NT2/D1 (cell line): ENCODE measurements around the gene MOGAT3.

Experiments
- DNase-seq: peaks from one replicate; pipeline ENCODE4 v3.0.0-alpha.2; 2011; ENCODE audit warnings: low read depth, low spot score
- H3K27me3 ChIP-seq: 2 replicates; pipeline ENCODE4 v1.6.0; 2011; ENCODE audit warnings: mild to moderate bottlenecking; ENCODE audit not compliant: insufficient read length, insufficient read depth
- H3K36me3 ChIP-seq: 2 replicates; pipeline ENCODE4 v1.6.1; 2011; ENCODE audit warnings: mild to moderate bottlenecking, low read length, mixed read lengths; ENCODE audit not compliant: insufficient read depth, insufficient read length
- H3K4me1 ChIP-seq: 2 replicates; pipeline ENCODE4 v1.5.1; 2011; ENCODE audit not compliant: insufficient read depth, insufficient read length
- H3K4me3 ChIP-seq: 2 replicates; pipeline ENCODE4 v1.5.1; 2011; ENCODE audit warnings: low read depth; ENCODE audit not compliant: insufficient read length
- H3K9ac ChIP-seq: 2 replicates; pipeline ENCODE4 v1.6.0; 2011; ENCODE audit warnings: low read depth; ENCODE audit not compliant: insufficient read length
- H3K9me3 ChIP-seq: 2 replicates; pipeline ENCODE4 v1.5.1; 2011; ENCODE audit warnings: mild to moderate bottlenecking, low read length; ENCODE audit not compliant: insufficient read depth
- SUZ12 ChIP-seq: IDR thresholded peaks from 2 replicates; pipeline ENCODE4 v1.6.1; 2011; ENCODE audit not compliant: insufficient read length, insufficient read depth; ENCODE audit errors: extremely low read depth
- YY1 ChIP-seq: IDR thresholded peaks from 2 replicates; pipeline ENCODE4 v1.6.1; 2011; ENCODE audit not compliant: insufficient read length, insufficient read depth
- ZNF274 ChIP-seq: IDR thresholded peaks from 2 replicates; pipeline ENCODE4 v1.6.1; 2011; ENCODE audit warnings: mild to moderate bottlenecking, low read depth, low read length

Gene MOGAT3

GRCh38 chr7:101231644-101232043 is 30.8 kb upstream of the MOGAT3 start:
- no peak for TF ChIP-seq SUZ12
- TF ChIP-seq YY1: no peak
- no peak for TF ChIP-seq ZNF274
- peak overlapping the region; percentile 9 for H3K9ac ChIP-seq
- H3K36me3 ChIP-seq: peaks cover 18% of the 10 kb centered on the region
- H3K9me3 ChIP-seq: no peaks in the 10 kb centered on the region
- no peaks in the 10 kb centered on the region for H3K27me3 ChIP-seq
- no peak for DNase-seq
- peaks cover 12% of the 10 kb centered on the region for H3K4me1 ChIP-seq
- H3K4me3 ChIP-seq: peak overlapping the region; percentile 5

GRCh38 chr7:101226721-101227120 is 25.9 kb upstream of the MOGAT3 start:
- Histone ChIP-seq H3K27me3 (no peaks in the 10 kb centered on the region), H3K36me3 (peaks cover 47% of the 10 kb centered on the region), H3K9ac (no peak overlapping the region), H3K4me1 (peaks cover 15% of the 10 kb centered on the region), H3K4me3 (no peak overlapping the region), H3K9me3 (no peaks in the 10 kb centered on the region)
- TF ChIP-seq YY1 (no peak), SUZ12 (no peak), ZNF274 (no peak)
- DNase-seq: no peak

- no peak overlapping the region for H3K9ac ChIP-seq
- H3K27me3 ChIP-seq: no peaks in the 10 kb centered on the region
- no peak for DNase-seq
- TF ChIP-seq SUZ12 (no peak), ZNF274 (no peak)
- H3K9me3 ChIP-seq: no peaks in the 10 kb centered on the region
- no peak overlapping the region for H3K4me3 ChIP-seq
- peaks cover 8% of the 10 kb centered on the region for H3K4me1 ChIP-seq
- H3K36me3 ChIP-seq: peaks cover 50% of the 10 kb centered on the region
Measured at GRCh38 chr7:101225650-101226049, 24.8 kb upstream of the MOGAT3 start.

- peaks cover 5% of the 10 kb centered on the region for H3K4me1 ChIP-seq
- no peaks in the 10 kb centered on the region for H3K9me3 ChIP-seq
- TF ChIP-seq YY1: no peak
- no peak for TF ChIP-seq ZNF274
- no peak for TF ChIP-seq SUZ12
- no peak for DNase-seq
- no peak overlapping the region for H3K9ac ChIP-seq
- H3K27me3 ChIP-seq: no peaks in the 10 kb centered on the region
- no peak overlapping the region for H3K4me3 ChIP-seq
- peaks cover 50% of the 10 kb centered on the region for H3K36me3 ChIP-seq
Measured at GRCh38 chr7:101223528-101223927, 22.7 kb upstream of the MOGAT3 start.

- H3K9me3 ChIP-seq: no peaks in the 10 kb centered on the region
- H3K4me3 ChIP-seq: no peak overlapping the region
- peaks cover 44% of the 10 kb centered on the region for H3K36me3 ChIP-seq
- H3K9ac ChIP-seq: no peak overlapping the region
- TF ChIP-seq YY1 (no peak), SUZ12 (no peak), ZNF274 (no peak)
- DNase-seq: no peak
- no peaks in the 10 kb centered on the region for H3K27me3 ChIP-seq
- H3K4me1 ChIP-seq: peaks cover 5% of the 10 kb centered on the region
Measured at GRCh38 chr7:101222275-101222830, 21.5 kb upstream of the MOGAT3 start.

- DNase-seq: no peak
- H3K9me3 ChIP-seq: no peaks in the 10 kb centered on the region
- H3K36me3 ChIP-seq: peaks cover 42% of the 10 kb centered on the region
- no peak overlapping the region for H3K4me3 ChIP-seq
- TF ChIP-seq YY1: no peak
- TF ChIP-seq SUZ12: no peak
- no peak for TF ChIP-seq ZNF274
- H3K9ac ChIP-seq: no peak overlapping the region
- H3K4me1 ChIP-seq: peaks cover 9% of the 10 kb centered on the region
- no peaks in the 10 kb centered on the region for H3K27me3 ChIP-seq
Measured at GRCh38 chr7:101220295-101220694, 19.5 kb upstream of the MOGAT3 start.

GRCh38 chr7:101218236-101219125 is 17.6 kb upstream of the MOGAT3 start:
- Histone ChIP-seq H3K4me3 (peak overlapping the region; percentile 78), H3K9me3 (no peaks in the 10 kb centered on the region), H3K36me3 (peaks cover 41% of the 10 kb centered on the region), H3K27me3 (no peaks in the 10 kb centered on the region), H3K9ac (peak overlapping the region; percentile 86), H3K4me1 (peaks cover 9% of the 10 kb centered on the region)
- TF ChIP-seq ZNF274 (no peak), YY1 (no peak), SUZ12 (no peak)
- no peak for DNase-seq
